ENCODE measurements around the gene DAP.

- TF ChIP-seq POLR2A (IDR thresholded peaks at IDR 0.05) (no peak), CTCF (IDR thresholded peaks at IDR 0.05 in 4 of 5, conservative IDR thresholded peaks at IDR 0.05 in 1 of 5) (no peak)
These were observed 51.6 kb downstream of the DAP start for GRCh38 chr5:10709409-10709808.
